Measurements from ENCODE around the gene ARHGAP9.
"Not testable (repeated sequence)": the region's sequence is repeated elsewhere in the genome, so short reads cannot be mapped to it uniquely, and the experiment has no call there.

ARHGAP9 gene

DNA sequence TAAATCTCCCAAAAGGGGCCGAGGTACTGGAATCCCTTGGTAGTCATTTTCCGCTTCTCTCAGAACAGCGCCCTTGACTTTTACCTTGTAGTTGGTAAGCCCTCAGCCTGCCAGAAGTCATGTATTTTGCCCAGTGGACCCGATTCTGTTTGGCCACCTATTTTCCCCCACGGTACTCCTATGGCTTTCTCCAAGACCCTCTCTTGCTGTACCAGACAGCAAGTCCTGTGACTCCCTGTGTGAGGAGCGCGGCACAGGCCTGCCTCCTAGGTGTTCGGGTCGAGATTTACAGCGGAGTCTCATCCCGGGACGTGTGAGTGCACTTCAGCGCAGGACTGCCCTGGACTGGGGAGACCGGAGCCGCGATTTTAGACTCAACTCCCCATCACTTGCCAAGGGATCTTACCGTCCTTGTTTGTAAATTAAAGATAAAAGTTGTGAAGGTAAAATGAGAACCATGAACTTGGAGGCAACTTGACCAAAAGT, 41.9 kb upstream of the ARHGAP9 start:
- no peak for TF ChIP-seq POLR2A (IDR thresholded peaks at IDR 0.05; ENCODE audit: low read length)
- TF ChIP-seq GATA1 (IDR thresholded peaks at IDR 0.05; ENCODE audit: low read depth, low read length), result no peak
- DNase-seq, result peak in 1 of 2 experiments; percentile 62

DNA sequence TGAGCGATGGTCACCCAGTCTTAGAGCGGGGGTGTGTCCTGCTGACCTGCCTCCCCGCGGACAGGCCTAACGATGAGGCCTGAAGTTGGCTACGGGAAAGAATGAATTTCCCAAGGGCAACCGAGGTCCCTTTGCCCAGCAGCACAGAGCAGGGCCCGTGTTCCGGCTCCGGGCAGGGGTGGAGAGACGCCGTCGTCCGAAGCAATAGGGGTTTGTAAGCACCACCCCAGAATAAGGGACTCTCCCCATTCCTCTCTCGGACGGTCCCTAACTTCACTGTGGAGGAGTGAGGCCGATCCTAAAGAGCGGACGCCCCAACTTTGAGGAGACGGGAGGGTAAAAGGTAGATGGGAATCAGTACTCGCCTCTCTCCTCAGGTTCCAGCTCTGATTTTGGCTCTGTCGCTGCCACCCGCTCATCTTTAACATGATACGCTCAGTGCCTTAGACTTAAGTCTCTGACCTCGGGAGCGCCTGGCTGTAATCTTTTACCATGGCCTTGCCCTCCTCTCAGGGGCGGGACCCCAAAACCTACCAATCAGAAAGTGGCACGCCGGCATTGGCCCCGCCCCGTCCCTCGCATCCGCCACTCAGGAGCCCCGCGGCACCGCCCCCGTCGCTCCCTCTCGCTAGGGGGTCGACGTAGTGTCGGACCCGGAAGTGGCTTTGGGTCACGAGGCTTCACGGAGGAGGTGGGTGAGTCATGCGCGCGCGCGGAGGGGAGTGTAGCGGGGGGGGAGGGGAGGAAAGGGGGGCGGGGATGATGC, 40.6 kb upstream of the ARHGAP9 start, which contains the start of gene DDIT3:
Gene DDIT3, minus strand, starts transcription at position 462 of the 766 bp plus-strand sequence. CDS start 3,108 bp downstream, outside the sequence.
- TF ChIP-seq GATA1 (IDR thresholded peaks at IDR 0.05; ENCODE audit: low read depth, low read length) (no peak), POLR2A (IDR thresholded peaks at IDR 0.05; ENCODE audit: low read length) (peak; percentile 99)

DNA sequence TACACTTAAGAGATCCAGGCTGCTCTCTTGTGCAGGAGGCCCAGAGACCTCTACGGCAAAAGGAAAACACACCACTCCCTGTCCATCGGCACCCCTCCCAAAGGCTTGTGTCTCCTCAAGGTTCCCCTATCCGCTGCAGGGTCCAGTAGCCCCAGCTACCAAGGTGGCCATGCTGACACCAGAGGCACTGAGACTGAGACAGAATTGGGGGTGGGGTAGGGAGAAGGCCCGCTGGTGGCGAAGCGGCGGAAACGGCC, 40.1 kb upstream of the ARHGAP9 start:
- peak; percentile 78 to 85 for DNase-seq
- TF ChIP-seq GATA1 (IDR thresholded peaks at IDR 0.05; ENCODE audit: low read depth, low read length) (no peak), POLR2A (IDR thresholded peaks at IDR 0.05; ENCODE audit: low read length) (no peak)

More for the DNA sequence above, 40.6 kb upstream of the ARHGAP9 start, which contains the start of gene DDIT3:
- DNase-seq, result peak; percentile 100

DNA sequence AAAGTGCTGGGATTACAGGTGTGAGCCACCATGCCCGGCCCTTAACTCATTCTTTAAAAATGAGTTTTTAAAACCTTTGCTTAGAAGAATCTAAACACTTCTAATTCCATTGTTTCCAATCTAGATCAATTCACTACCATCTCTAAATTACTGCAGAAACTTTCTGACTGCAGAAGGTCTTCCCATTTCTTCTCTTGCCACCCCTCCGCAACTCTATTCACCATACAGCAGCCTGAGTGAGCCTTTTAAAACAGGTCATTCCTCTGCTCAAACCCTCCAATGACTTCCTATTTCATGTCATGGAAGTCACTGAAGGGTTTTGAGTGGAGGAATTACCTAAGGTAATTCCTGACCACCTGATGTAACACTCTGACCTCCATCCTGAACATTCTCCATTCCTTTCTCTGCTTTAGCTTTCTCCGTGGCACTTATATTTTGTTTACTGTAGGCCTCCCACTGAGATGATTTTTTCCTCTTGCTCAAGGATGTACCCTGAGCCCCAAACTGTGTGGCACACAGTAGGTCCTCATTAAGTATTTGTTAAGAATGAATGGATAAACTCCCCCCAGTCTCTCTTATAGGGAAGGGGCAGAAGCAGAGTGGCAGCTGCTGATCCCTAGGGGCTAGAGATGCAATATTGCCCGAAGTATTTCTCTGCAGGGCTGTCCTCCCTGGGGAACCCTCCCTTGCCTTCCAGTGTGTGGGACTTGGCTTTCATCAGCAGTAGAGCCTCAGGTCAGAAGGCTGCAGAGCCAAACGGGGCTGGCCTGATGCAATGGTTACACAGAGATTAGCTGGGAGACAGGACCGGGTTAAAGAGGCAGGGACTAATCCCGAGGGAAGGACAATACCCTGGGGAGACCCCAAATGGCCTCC, 39.5 kb upstream of the ARHGAP9 start:
- peak; percentile 74 to 85 for DNase-seq
- TF ChIP-seq GATA1 (IDR thresholded peaks at IDR 0.05; ENCODE audit: low read depth, low read length) (no peak), POLR2A (IDR thresholded peaks at IDR 0.05; ENCODE audit: low read length) (no peak)

DNA sequence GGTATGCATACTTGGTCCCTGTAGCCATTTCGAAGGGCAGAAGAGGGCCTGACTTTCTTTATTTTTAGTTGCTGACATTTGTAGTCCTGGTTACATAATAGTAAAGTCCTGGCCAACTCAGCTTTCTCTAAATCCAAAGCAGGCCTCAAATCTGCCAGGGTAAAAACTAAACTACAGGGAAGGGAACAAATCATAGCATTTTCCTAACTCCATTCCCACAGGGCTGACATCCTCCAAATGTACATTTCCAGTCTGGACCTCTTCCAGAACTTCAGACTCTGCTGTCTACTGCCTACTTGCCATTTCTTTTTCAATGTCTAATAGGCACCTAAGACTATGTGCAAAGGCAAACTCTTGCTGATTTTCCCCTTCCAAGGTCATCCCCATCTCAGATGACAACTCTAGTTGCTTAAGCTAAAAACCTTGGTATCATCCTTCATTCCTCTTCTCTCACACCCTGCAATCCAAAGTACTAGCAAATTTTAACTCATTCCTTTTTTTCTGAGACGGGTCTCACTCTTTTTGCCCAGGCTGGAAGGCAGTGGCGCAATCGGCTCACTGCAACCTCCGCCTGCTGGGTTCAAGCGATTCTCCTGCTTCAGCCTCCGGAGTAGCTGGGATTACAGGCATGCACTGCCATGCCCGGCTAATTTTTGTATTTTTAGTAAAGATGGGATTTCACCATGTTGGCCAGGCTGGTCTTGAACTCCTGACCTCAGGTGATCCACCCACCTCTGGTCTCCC, 38.7 kb upstream of the ARHGAP9 start:
- DNase-seq, result no peak

DNA sequence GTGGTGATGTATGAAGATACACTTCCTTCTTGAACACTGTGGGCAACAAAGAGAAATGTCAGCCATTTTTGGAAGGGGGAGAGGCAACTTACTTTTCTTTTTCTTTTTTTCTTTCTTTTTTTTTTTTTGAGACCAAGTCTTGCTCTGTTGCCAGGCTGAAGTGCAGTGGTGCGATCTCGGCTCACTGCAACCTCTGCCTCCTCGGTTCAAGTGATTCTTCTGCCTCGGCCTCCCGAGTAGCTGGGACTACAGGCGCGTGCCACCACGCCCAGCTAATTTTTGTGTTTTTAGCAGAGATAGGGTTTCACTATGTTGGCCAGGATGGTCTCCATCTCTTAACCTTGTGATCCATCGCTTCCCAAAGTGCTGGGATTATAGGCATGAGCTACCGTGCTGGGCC, 38.1 kb upstream of the ARHGAP9 start:
- DNase-seq, result not testable (repeated sequence)

More for the DNA sequence above, 38.7 kb upstream of the ARHGAP9 start:
- no peak for TF ChIP-seq GATA1 (IDR thresholded peaks at IDR 0.05; ENCODE audit: low read depth, low read length)
- TF ChIP-seq POLR2A (IDR thresholded peaks at IDR 0.05; ENCODE audit: low read length), result no peak

DNA sequence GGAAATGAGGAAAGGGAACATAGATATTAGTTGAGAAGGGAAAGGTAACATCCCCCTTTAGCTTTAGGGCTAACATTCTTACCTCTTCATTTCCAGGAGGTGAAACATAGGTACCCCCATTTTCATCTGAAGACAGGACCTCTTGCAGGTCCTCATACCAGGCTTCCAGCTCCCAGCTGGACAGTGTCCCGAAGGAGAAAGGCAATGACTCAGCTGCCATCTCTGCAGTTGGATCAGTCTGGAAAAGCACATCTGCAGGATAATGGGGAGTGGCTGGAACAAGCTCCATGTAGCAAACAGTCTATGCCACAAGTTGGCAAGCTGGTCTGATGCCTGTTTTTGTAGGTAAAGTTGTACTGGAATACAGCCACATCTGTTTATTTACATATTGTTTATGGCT, 37.5 kb upstream of the ARHGAP9 start:
- DNase-seq, result no peak
- TF ChIP-seq GATA1 (IDR thresholded peaks at IDR 0.05; ENCODE audit: low read depth, low read length), result no peak

DNA sequence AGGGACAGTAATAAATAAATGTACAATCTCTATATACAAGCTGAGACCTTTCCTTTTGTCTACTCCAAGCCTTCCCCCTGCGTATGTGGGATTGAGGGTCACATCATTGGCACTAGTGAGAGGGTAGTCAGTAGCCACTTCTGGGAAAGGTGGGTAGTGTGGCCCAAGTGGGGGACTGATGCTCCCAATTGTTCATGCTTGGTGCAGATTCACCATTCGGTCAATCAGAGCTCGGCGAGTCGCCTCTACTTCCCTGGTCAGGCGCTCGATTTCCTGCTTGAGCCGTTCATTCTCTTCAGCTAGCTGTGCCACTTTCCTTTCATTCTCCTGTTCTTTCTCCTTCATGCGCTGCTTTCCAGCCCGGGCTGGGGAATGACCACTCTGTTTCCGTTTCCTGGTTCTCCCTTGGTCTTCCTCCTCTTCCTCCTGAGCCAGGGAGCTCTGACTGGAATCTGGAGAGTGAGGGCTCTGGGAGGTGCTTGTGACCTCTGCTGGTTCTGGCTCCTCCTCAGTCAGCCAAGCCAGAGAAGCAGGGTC, 37.0 kb upstream of the ARHGAP9 start:
- no peak for TF ChIP-seq GATA1 (IDR thresholded peaks at IDR 0.05; ENCODE audit: low read depth, low read length)
- peak; percentile 25 for TF ChIP-seq POLR2A (IDR thresholded peaks at IDR 0.05; ENCODE audit: low read length)
- DNase-seq, result no peak

DNA sequence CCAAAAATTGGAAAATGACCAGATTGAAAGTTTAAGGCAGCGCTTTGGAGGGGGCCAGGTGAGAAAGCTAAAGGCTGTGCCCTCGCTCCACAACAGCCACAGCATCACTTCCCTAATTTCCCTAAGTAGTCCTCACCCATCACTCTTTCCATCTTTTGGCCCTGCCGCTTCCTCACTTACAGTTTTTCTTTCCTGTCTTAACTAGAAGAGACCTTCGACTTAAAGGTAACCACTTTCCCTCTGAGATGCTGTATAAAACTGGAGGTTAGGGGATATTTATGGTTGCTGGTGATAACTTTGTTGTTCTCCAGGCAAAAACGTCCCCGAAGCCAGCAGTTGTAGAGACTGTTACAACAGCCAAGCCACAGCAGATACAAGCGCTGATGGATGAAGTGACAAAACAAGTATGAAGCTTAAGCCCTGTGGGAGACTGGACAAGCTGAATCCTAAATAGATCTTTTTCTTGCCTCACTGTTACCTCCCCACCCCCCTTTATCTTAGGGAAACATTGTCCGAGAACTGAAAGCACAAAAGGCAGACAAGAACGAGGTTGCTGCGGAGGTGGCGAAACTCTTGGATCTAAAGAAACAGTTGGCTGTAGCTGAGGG, 36.4 kb upstream of the ARHGAP9 start:
- no peak for DNase-seq
- TF ChIP-seq GATA1 (IDR thresholded peaks at IDR 0.05; ENCODE audit: low read depth, low read length) (no peak), POLR2A (IDR thresholded peaks at IDR 0.05; ENCODE audit: low read length) (no peak)

DNA sequence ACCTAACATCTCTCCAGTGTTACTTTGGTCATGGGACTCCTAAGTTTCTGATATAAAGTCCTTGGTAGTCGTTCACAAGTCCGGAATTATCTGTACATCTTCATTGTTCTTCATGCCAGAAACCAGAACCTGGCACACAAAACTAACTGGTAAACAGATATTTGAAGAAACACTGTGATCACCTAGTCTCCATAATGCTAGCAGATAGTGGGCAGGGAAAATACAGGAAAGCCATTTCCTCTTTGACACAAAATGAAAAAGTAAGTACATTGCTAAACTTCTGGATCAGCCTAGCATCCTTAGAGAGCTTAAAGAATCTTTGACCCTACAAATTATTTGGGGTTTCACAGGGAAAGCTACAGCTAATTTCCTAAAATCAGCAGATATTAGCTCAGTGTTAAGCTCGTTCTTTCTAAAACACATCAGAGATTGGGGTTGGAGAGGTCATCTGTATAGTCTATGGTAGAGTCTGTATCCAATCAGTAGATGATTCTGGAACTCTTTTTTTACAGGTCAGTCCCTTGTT, 35.8 kb upstream of the ARHGAP9 start:
- TF ChIP-seq POLR2A (IDR thresholded peaks at IDR 0.05; ENCODE audit: low read length) (no peak), GATA1 (IDR thresholded peaks at IDR 0.05; ENCODE audit: low read depth, low read length) (no peak)

DNA sequence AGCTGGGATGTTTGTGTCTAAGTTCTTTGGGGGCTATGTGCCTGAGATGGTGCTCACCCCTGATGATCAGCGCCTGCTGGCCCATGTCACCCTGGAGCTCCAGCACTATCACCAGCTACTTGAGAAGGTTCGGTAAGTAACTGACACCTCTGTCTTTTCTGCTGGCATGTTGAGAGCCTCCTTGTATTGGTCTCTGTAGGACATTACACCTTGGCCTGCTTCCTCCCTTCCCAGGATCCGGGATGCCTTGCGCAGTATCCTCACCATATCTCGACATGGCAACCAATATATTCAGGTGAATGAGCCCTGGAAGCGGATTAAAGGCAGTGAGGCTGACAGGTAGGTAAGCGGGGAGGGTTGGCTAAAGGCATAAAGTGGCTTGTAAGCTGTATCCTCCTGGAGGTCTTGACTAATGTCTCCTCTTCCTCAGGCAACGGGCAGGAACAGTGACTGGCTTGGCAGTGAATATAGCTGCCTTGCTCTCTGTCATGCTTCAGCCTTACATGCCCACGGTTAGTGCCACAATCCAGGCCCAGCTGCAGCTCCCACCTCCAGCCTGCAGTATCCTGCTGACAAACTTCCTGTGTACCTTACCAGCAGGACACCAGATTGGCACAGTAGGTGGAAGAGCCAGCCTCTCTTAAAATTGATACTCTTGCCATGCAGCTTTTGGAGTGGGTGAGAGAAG, 35.2 kb upstream of the ARHGAP9 start:
- no peak for DNase-seq
- TF ChIP-seq GATA1 (IDR thresholded peaks at IDR 0.05; ENCODE audit: low read depth, low read length) (no peak), POLR2A (IDR thresholded peaks at IDR 0.05; ENCODE audit: low read length) (peak; percentile 9)

More for the DNA sequence above, 35.8 kb upstream of the ARHGAP9 start:
- no peak for DNase-seq

DNA sequence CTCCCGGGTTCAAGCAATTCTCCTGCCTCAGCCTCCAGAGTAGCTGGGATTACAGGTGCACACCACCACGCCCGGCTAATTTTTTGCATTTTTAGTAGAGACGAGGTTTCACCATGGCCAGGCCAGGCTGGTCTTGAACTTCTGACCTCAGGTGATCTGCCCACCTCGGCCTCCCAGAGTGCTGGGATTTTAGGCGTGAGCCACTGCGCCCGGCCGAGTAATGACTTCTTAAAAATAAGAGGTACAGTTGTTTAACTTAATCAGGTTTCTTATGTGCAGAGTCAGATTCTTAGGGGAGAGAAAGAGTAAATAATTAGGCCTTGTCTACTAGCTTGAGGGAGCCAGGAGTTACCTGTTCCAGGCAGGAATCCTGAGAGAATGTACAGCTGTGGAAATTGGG, 34.6 kb upstream of the ARHGAP9 start:
- DNase-seq, result not testable (repeated sequence)

DNA sequence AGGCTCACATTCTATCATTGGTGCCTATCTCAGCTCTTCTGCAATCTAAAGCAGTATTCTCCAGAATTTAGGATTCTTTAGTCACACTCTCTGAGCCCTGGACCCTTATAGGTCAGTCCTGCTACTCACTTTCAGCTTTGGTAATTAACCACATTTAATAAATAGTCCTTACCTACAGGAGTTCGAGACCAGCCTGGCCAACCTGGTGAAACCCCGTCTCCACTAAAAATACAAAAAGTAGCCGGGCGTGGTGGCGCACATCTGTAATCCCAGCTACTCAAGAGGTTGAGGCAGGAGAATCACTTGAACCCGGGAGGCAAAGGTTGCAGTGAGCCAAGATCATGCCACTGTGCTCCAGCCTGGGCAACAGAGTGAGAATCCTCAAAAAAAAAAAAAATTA, 34.0 kb upstream of the ARHGAP9 start:
- not testable (repeated sequence) for DNase-seq

Data from erythroblast (primary cell).